Lower leg skin (tissue), 4 donors: Measurements from ENCODE around the gene CARMIL3. TPM values are rescaled to one million over a fixed set of nuclear protein-coding genes. Genes with fewer than 3 reads are reported as not detected.

Source experiments
- DNase-seq, 2 donors: peaks; one replicate each; pipeline ENCODE4 v3.0.0-alpha.2; 2019; ENCODE audit warnings: low spot score in 2 of 2
- H3K4me3 ChIP-seq: fragments of 200-600 bp; sonication (generic); 2 replicates; pipeline ENCODE4 v1.5.1; 2017; ENCODE audit warnings: mild to moderate bottlenecking, low read depth; ENCODE audit not compliant: poor library complexity, severe bottlenecking
- POLR2A ChIP-seq, 2 donors: fragments of 450-650 bp; IDR thresholded peaks; one replicate each; pipeline ENCODE4 v1.6.1; 2016 to 2017; ENCODE audit warnings: antibody characterized with exemption in 2 of 2, mild to moderate bottlenecking in 1 of 2, moderate library complexity in 1 of 2
- WGBS, 2 donors: methylation state at CpG; one replicate each; pipeline ENCODE4 v1.1.5; 2018; 5-methylcytosine and 5-hydroxymethylcytosine counted together
- intact Hi-C: fragments of 100-400 bp; cut with DNase I; formaldehyde crosslinking; loops from one replicate; pipeline ENCODE4 v1.15.0; 2023; ENCODE audit warnings: low total_unique reads
- total RNA-seq, 4 donors: library from RNA; depleted of rRNA; stranded (reverse); fragments of >200 nt; gene quantifications; one replicate each; pipeline ENCODE4 v1.1.0, GENCODE V29; 2016
- TF ChIP-seq, protein P1 (sequence below), 3 donors: fragments of 450-650 bp; IDR thresholded peaks; one replicate each; pipeline ENCODE4 v1.5.1; 2016; ENCODE audit warnings: antibody characterized with exemption in 3 of 3, mild to moderate bottlenecking in 3 of 3, moderate library complexity in 2 of 3

CARMIL3 gene
- total RNA-seq, 4 donors from 2014 or later, result 2.8 to 7.6 (median 5.2) TPM

DNA sequence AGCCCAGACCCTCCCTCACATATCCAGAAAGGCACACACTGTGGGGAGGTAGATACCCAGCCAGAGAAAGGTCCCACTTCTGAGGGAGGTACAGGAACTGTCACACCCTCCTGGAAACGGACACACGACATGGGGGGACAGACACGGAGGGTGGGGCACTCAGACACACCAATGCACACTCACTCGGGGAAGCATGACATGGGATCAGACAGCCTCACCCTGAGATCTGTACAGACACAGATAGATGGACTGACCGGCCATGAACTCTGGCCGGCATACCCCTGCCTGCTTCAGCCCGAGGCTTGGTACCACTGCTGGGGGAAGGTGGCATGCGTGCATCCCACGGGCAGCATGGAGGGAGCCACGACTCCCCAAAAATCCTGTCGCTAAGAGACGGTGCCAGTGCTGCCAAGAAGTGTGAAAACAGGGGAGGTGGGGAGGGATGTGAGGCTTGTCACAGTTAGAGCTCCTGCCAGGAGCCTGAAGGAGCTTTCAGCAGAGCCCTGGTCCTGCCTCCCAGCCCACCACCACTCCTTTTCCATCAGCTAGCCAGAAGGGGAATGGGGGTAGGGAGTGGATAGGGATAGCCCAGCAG, 20.1 kb downstream of the CARMIL3 start:
- intact Hi-C loops, result no loop called here
- TF ChIP-seq, protein P1, sequence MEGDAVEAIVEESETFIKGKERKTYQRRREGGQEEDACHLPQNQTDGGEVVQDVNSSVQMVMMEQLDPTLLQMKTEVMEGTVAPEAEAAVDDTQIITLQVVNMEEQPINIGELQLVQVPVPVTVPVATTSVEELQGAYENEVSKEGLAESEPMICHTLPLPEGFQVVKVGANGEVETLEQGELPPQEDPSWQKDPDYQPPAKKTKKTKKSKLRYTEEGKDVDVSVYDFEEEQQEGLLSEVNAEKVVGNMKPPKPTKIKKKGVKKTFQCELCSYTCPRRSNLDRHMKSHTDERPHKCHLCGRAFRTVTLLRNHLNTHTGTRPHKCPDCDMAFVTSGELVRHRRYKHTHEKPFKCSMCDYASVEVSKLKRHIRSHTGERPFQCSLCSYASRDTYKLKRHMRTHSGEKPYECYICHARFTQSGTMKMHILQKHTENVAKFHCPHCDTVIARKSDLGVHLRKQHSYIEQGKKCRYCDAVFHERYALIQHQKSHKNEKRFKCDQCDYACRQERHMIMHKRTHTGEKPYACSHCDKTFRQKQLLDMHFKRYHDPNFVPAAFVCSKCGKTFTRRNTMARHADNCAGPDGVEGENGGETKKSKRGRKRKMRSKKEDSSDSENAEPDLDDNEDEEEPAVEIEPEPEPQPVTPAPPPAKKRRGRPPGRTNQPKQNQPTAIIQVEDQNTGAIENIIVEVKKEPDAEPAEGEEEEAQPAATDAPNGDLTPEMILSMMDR (IDR thresholded peaks at IDR 0.05), result no peak
- no peak for TF ChIP-seq POLR2A (IDR thresholded peaks at IDR 0.05)
- DNase-seq, result no peak
- WGBS, 2 donors, result 48 to 66% methylated on average over 9 to 12 of the region's 12 CpGs
- no peak overlapping the region for H3K4me3 ChIP-seq

DNA sequence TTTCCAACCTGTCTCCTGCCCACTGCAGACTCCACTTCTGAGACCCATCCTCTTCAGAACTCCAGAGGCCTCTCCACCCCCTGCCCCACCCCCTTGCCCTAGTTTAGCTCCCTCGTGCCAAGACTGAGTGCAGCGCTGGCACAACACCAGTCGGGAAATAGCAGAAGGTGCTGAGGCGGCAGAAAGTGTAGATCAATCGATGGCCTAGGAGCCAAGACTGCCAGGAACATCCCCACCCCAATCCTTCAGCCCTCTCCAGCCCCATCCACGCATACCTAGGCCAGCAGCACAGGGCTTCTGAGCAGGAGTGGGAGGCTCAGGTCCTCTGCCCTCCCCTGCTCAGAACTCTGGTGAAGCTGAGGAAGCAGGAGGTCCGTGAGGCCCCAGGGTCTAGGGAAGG, 20.6 kb downstream of the CARMIL3 start:
- H3K4me3 ChIP-seq, result no peak overlapping the region
- TF ChIP-seq, protein P1 (IDR thresholded peaks at IDR 0.05), result no peak
- no peak for TF ChIP-seq POLR2A (IDR thresholded peaks at IDR 0.05)
- WGBS, 2 donors, result 21 to 31% methylated on average over 7 of the region's 7 CpGs
- no peak for DNase-seq
- intact Hi-C loops, result no loop called here

DNA sequence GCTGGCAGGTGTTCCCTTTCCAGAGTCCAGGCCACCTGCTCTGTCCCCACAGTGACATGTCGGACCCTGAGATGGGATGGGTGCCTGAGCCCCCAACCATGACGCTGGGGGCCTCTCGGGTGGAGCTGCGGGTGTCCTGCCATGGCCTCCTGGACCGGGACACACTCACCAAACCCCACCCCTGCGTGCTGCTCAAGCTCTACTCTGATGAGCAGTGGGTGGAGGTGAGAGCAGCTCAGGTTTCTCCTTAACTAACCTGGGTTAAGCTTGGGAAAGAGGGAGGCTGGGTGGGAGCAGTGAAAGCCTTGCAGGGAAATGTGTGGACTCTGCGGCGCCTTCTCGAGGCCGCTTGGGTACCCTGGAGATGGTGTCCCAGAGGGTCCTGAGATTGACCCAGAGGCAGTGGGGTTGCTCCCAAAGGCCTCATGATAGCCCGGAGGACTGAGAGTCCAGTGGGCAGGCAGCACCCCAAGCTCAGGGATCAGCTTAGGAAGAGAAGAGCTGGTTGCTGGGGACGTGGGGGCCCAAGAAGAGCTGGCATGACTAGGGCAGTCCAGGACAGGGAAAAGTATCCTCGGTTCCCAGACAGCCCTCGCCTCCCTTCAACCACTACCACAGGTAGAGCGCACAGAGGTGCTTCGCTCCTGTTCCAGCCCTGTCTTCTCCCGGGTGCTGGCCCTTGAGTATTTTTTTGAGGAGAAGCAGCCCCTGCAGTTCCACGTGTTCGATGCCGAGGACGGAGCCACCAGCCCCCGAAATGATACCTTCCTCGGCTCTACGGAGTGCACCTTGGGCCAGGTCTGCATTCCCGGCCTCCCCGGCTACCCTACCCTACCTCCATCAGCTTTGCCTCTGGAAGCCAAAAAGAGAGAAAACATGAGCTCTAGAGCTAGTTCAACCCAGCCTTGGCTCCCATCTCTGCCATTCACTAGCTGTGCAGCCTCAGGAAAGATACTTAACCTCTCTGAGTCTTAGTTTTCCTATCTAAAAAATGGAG, 21.4 kb downstream of the CARMIL3 start:
- DNase-seq, result no peak
- no peak overlapping the region for H3K4me3 ChIP-seq
- 82% methylated on average over 26 of the region's 26 CpGs for WGBS, 2 donors
- intact Hi-C loops, result no loop called here
- TF ChIP-seq POLR2A (IDR thresholded peaks at IDR 0.05), result no peak
- TF ChIP-seq, protein P1 (IDR thresholded peaks at IDR 0.05), result no peak

DNA sequence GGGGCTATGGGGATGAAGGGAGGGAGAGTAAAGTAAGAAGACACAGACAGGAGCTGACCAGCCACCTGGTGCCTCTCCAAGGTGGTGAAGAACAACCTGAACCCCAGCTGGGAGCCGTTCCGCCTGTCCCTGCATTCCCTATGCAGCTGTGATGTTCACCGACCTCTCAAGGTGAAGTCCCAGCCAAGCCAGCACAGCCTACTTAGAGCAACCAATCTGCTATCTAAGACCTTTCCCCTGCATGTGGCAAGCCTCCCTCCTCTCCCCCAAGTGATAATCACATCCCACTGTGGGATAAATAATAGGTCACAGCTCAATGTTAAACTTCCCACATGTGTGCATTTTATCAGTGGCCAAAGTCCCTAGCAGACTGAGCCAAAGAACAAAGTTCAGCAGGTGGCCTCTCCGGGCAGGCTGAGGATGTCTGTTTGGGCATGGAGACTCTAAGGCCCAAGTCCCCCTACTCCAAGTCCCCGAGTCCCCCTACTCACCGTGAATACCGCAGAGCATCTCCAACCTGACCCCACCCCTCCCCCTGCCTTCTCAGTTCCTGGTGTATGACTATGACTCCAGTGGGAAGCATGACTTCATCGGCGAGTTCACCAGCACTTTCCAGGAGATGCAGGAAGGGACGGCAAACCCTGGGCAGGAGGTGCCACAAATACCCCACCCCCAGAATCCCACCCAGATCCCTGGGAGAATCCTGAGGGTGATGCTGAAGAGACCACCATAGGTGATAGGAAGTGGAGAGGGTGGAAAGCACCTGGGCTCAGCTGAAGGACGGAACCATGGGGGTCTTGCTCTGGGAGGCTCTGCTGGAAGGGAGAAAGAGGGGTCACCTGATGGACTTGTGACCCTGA, 23.0 kb downstream of the CARMIL3 start:
- TF ChIP-seq POLR2A (IDR thresholded peaks at IDR 0.05), result no peak
- TF ChIP-seq, protein P1 (IDR thresholded peaks at IDR 0.05), result no peak
- 72 to 84% methylated on average over 11 of the region's 11 CpGs for WGBS, 2 donors
- no peak for DNase-seq
- intact Hi-C loops, result no loop called here
- H3K4me3 ChIP-seq, result no peak overlapping the region

DNA sequence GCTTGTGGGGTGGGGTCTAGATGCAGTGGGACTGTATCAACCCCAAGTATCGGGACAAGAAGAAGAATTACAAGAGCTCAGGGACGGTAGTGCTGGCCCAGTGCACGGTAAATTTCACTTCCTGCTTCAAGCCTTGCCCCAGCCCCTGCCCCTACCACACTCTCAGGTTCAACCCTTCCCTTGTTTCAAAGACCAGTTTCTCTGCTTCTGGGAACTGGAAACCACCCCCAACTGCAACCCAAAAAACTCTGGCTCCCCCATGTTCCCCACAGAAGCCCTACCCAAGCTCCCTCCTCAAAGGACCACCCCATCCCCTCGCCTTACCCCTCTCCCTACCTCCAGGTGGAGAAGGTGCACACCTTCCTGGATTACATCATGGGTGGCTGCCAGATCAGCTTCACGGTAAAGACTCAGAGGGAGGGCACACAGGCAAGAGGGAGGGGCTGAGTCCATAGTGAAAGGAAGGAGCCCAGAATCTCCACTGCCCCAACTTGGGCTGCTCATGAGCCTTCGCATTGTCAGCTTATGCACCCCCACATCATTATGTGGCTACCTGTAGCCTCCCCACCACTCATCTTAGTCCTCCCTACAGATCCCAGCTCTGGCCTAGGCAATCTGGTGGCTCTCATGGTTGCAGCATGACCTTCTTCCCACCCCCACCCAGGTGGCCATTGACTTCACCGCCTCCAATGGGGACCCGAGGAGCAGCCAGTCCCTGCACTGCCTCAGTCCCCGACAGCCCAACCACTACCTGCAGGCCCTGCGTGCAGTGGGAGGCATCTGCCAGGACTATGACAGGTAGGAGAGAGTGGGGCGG, 23.9 kb downstream of the CARMIL3 start:
- no peak for DNase-seq
- H3K4me3 ChIP-seq, result no peak overlapping the region
- intact Hi-C loops, result no loop called here
- TF ChIP-seq, protein P1 (IDR thresholded peaks at IDR 0.05), result no peak
- TF ChIP-seq POLR2A (IDR thresholded peaks at IDR 0.05), result no peak
- WGBS, 2 donors, result 77% methylated on average over 10 to 11 of the region's 11 CpGs
